Tibial nerve (tissue), 3 donors: ENCODE results near the gene DDX1.

Source experiments
- POLR2A ChIP-seq, 2 donors: fragments of 450-650 bp; IDR thresholded peaks; one replicate each; pipeline ENCODE4 v1.6.1; 2017; ENCODE audit warnings: antibody characterized with exemption in 2 of 2, mild to moderate bottlenecking in 2 of 2, moderate library complexity in 2 of 2
- TF ChIP-seq, protein P1 (sequence below), 5 experiments: fragments of 200-600 bp in 3 of 5; fragments of 450-650 bp in 2 of 5; sonication (generic) in 3 of 5; IDR thresholded peaks; one replicate each; pipeline ENCODE4 v1.5.1; 2016 to 2019; ENCODE audit warnings: antibody characterized with exemption in 5 of 5, mild to moderate bottlenecking in 3 of 5, moderate library complexity in 2 of 5

DNA sequence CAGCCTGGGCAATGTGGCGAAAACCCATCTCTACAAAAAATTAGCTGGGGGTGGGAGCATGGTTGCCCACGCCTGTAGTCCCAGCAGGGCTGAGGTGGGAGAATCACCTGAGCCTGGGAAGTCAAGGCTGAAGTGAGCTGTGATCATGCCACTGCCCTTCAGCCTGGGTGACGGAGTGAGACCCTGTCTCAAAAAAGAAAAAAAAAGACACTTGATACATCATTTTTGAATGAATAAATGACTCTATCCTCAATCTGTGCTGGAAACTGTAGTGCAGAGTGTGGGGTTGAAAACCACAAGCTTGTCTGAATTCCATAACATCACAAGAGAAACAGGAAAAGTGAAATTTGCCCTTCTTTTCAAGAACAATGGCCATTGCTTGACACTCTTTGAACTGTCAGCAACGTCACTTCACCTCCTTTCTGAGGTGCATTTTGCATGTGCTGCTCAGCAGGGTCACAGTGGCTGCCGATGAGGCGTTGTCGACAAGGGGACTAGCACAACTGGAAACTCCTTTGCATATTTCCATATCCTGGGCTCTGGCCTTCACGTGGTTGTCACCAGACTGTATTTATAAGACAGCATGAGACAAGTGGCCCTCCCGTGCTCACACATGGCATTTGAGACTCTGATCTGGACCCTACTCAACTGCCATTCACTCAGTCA, 54.2 kb downstream of the DDX1 start:
- TF ChIP-seq, protein P1, sequence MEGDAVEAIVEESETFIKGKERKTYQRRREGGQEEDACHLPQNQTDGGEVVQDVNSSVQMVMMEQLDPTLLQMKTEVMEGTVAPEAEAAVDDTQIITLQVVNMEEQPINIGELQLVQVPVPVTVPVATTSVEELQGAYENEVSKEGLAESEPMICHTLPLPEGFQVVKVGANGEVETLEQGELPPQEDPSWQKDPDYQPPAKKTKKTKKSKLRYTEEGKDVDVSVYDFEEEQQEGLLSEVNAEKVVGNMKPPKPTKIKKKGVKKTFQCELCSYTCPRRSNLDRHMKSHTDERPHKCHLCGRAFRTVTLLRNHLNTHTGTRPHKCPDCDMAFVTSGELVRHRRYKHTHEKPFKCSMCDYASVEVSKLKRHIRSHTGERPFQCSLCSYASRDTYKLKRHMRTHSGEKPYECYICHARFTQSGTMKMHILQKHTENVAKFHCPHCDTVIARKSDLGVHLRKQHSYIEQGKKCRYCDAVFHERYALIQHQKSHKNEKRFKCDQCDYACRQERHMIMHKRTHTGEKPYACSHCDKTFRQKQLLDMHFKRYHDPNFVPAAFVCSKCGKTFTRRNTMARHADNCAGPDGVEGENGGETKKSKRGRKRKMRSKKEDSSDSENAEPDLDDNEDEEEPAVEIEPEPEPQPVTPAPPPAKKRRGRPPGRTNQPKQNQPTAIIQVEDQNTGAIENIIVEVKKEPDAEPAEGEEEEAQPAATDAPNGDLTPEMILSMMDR (IDR thresholded peaks at IDR 0.05), result no peak
- no peak for TF ChIP-seq POLR2A (IDR thresholded peaks at IDR 0.05)
